Measurements from ENCODE around the gene MTHFD1L. TPM values are rescaled to one million over a fixed set of nuclear protein-coding genes. Genes with fewer than 3 reads are reported as not detected.
A peak's percentile ranks its signal among the peaks of the same experiment; 100 is the strongest.
"Not testable (repeated sequence)": the region's sequence is repeated elsewhere in the genome, so short reads cannot be mapped to it uniquely, and the experiment has no call there.

Gene MTHFD1L
- total RNA-seq, 1 donor, result 68.7 TPM

DNA sequence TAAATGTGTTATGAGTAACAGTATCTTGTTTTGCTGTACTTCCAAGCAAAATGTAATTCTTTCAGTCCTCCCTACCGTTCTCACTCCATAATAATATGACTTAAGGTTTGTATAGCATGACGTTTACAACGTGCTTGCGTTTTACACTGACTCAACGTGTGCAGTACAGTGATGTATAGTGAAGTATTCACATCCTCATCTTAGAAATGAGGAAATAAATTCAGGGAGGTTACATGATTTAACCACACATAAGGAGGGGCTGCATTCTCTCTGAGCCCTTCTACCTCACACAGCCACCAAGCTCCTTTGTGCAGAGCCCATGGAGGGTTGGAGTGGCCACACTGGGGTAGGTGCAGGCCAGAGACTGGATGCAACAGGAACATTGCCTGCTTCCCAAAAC lies 164.5 kb downstream of the MTHFD1L start:
- H3K4me3 ChIP-seq (ENCODE audit: low read depth, low read length), result no peak overlapping the region
- DNase-seq (ENCODE audit: low read depth), result no peak
- TF ChIP-seq CTCF (IDR thresholded peaks at IDR 0.05; ENCODE audit: insufficient read depth, low read length), result no peak

DNA sequence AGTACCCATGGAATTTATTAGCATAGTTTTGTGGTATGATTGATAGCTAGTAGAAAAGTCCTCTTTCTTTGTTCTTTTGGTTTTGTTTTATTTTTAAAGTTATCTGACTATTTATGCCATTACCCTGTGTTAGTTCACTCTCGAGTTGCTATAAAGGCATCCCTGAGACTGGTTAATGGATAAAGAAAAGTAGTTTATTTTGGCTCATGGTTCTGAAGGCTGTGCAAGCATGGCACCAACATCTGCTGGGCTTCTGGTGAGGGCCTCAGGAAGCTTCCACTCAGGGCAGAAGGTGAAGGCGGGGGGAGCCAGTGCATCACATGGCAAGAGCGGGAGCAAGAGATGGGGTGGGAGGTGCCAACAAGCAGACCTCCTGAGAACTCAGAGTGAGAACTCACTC lies 166.5 kb downstream of the MTHFD1L start:
- DNase-seq (ENCODE audit: low read depth), result no peak
- no peak for TF ChIP-seq CTCF (IDR thresholded peaks at IDR 0.05; ENCODE audit: insufficient read depth, low read length)
- H3K4me3 ChIP-seq (ENCODE audit: low read depth, low read length), result no peak overlapping the region

DNA sequence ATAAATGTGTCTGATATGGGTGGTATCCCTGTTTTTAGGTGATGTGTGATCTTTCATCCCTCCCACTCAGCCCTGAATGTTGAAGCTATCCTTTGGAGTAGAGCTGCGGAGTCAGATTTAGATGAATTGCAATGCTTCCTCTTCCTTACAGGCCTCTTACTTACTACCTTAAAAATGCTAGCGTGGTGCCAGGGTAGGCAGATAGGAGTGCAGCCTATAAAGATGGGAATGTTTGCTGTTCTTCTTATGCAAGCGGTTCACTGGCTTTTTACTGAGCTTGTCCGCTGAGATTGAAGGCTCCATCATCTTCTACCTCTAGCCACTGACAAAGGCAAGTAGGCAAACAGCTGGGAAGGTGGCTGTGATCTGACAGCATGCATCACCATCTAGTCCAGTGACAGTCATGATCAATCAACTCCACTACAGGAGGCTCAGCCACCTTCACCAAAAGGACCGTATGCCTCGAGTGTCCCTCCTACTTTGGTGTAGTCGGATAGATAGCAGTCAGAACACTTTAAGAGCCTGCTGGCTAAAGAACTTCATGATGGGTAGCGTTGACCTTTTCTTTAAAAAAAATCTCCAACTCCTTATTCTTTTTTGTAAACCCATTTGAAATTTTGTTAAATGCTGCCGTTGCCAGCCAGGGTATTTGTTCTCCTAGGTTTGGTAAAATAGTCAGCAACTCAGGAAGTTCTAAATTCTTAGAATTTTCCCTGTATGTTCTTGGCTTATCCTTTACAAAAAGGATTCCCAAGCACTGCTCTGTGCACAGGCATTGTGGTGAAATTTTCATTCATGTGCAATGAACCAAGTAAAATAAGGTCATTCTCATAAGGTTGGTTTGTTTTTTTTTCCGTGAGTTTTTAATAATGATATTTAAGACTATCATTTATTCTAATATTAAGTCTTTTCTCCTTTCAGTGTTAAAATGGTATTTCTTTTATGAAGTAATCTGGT lies 169.6 kb downstream of the MTHFD1L start:
- no peak overlapping the region for H3K4me3 ChIP-seq (ENCODE audit: low read depth, low read length)
- no peak for DNase-seq (ENCODE audit: low read depth)
- no peak for TF ChIP-seq CTCF (IDR thresholded peaks at IDR 0.05; ENCODE audit: insufficient read depth, low read length)

DNA sequence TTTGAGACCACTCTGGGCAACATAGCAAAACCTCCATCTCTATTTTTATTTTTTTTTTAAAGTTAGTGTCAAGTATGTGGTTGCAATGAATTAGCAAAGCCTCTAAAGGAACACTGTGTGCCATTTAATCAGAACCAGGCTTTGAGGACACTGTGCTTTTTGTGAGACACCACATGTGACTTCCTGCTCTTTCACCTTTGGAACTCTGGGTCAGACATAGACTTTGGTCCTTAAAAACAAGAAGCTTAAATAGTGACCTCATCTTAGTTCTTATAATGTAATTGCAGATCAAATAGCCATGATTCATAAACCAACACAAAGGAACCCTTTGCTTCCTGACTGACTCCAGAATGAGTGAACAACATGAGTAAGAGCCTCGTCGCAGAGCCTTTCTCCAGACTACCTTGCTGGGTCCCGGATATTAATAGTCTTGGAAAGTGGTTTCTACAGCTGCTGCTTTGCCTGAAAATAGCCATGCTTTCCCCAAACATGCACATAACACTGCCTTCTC lies 170.8 kb downstream of the MTHFD1L start:
- peak; percentile 86 for DNase-seq (ENCODE audit: low read depth)
- not testable (repeated sequence) for H3K4me3 ChIP-seq (ENCODE audit: low read depth, low read length)

DNA sequence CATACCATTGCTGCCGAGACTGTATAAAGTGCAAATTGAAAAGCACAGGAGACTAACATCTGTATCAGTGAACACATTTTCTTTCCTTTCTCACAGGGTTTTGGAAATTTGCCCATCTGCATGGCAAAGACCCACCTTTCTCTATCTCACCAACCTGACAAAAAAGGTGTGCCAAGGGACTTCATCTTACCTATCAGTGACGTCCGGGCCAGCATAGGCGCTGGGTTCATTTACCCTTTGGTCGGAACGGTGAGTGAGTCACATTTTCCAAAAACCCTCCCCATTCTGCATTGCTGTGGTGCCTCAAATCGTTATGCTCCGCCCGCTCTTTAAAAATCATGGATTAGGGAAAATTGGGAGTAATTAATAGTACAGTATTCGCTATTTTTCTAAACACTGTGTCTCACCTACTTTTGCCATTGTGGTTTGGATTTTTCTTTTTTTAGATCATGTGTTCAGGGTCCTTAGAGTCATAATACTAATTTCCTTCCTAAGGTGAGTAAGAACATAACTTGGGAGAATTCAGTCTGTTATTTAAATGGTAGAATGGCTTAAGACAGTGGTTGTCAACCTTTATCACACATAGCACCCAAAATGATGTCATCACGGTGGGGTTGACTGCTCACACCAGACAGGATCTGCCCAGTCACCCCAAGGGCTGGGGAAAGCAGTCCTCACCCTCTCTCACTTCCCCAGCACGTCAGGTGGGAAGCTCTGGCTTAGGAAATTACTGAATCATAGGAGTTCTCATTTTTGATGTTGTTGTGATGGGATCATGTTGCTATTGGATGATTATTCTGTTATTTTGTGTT lies 171.6 kb downstream of the MTHFD1L start:
- TF ChIP-seq CTCF (IDR thresholded peaks at IDR 0.05; ENCODE audit: insufficient read depth, low read length), result no peak
- no peak for DNase-seq (ENCODE audit: low read depth)
- no peak overlapping the region for H3K4me3 ChIP-seq (ENCODE audit: low read depth, low read length)

- H3K4me3 ChIP-seq (ENCODE audit: low read depth, low read length), result no peak overlapping the region
- TF ChIP-seq CTCF (IDR thresholded peaks at IDR 0.05; ENCODE audit: insufficient read depth, low read length), result no peak
- no peak for DNase-seq (ENCODE audit: low read depth)
Measured at GRCh38 chr6:151038616-151039015, 173.1 kb downstream of the MTHFD1L start.

Measured in fibroblast of the aortic adventitia (primary cell).